Fibroblast of skin of back (primary cell): ENCODE results near the gene ANKRD28.
"Not testable (repeated sequence)": the region's sequence is repeated elsewhere in the genome, so short reads cannot be mapped to it uniquely, and the experiment has no call there.

ENCODE experiments used
- DNase-seq: peaks from one replicate; pipeline ENCODE4 v3.0.0-alpha.2; 2013

The ANKRD28 gene

DNA sequence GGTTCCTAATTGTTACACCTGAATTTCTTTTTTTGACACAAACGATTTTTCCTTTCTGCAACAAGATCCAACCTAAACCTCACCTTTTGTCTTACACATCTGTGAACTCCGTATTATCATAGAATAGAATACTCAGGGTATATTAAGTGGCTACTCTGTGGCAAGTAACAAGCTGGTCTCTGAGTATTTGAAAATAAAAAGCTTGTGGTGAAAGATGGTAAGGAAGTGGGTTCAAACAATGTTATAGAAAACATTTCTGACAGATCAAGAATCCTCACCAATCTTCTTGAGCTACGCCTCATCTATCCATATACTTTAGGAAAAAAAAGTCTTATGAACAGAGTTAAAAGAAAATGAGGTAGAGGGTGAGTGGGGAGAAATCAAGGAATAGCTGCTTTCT is 3.5 kb upstream of the ANKRD28 start:
- DNase-seq = no peak

DNA sequence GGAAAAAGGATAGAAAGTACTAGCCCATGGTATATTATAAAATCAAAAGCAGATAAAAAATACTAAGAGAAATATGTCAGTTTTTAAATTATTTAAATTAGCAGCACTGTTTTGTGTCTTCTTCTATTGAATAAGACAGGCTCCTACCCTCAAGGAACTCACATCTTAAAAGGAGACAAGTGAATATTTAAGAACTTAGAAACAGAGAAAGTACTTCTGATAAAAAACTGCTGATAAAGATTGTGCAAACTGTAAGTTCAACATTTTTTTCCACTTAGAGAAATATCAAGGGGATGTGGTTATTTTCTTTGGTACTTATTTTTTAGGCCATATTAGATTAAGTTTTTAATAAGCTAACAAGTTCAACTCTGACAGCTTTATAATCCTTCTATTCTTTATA is 3.0 kb upstream of the ANKRD28 start:
- DNase-seq = no peak

DNA sequence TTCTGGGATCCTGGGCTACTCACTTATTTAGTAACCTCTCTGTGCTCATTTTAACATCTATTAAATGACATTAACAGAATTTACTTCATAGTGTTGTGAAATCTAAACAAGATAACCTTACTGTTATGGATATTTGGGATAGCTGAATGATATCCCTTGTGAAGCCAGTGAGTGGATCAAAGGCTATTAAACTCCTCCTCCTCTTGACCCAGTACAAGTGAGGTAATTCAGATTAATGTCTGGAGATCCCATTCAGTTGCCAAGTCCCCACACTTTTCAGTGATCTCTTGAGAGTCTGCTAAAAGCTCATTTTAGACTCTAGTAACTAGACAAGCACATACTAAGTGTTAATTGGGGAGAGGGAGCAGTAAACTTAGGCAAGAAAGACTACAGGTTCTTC is 2.5 kb upstream of the ANKRD28 start:
- no peak for DNase-seq

DNA sequence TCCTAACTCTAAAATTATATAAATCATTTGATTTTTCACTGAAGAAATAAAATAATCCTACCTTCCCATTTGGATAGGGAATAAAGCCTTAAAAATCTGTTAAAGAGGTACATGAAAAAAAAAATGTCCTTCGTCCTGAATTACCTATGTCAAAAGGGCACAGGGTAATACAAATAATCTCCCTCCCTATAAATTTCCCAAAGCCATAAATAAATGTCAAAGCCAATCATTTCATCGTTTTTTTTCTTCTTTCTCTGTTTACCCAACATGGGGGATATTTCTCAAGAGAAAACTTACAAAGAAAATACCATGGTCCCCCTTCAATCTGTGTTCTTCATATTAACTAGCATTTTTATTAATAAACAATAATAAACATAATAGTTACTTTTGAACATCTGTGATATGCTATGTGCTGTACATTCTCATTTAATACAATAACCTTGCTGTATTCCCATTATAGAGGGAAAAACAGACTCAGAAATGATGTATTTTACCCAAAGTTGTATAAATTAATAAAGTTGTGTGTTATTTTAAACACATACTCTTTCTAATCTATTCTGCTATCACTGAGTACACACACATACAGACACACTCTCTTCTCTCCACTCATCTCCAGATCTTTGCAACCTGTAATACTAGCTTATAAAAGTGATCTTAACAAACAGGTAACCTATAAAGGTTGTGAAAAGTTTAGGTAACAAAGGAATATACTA is 910 bp upstream of the ANKRD28 start:
- DNase-seq = no peak

DNA sequence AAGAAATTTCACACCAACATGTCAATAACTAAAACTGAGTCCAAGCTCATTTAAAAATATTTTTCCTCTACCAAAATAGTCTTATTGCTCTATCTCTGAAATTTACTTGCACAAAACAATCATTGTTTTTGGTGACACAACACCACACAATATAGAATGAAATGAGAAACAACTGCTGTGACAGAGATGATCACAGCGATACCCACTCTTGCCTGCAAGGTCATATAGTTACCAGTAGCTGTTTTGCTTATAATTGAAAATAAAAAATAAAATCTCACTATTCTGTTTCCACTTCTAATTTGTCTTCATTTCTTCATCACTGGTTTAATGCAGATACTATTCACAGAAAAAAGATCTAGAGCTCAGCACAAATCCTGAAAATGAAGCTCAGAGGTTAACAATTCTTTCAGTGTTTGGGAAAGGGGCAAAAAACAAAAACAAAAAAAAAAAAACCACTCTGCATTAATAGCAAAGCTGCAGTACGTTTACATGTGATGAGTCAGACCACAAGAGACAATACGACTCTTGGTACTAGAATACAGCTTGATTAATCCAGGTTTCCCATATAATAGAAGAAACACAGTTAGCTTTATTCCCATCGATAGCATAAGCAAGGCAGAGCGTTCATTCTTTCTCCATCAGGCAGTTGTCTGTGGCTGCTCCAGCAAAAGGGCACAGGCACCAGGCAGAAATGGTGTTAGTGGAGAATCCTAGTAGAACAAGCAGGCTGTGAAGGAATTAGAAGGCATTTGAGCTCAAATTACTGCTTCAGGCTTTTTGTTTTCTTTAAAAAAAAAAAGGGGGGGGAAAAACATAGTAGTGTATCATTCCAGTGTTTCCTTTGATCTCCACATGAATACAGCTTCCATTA is 773 bp downstream of the ANKRD28 start:
- DNase-seq = peak; percentile 76

DNA sequence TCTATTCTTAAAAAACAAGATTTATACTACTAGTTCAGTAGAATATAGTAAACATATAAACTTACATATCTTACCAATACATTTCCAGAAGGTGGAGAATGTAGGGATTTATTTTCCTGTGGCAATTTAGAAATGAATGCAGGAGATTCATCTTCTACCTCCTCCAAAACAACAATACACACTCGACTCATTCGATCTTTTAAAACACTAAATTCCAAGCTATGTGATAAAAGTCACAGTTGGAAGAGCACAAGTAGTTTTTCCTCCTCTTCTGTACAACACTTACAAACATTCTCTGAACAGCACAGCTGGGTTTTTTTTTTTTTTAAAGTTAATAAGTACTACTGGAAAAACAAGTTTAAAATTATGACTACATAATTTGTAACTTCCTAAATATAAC is 1.4 kb downstream of the ANKRD28 start:
- DNase-seq = no peak

DNA sequence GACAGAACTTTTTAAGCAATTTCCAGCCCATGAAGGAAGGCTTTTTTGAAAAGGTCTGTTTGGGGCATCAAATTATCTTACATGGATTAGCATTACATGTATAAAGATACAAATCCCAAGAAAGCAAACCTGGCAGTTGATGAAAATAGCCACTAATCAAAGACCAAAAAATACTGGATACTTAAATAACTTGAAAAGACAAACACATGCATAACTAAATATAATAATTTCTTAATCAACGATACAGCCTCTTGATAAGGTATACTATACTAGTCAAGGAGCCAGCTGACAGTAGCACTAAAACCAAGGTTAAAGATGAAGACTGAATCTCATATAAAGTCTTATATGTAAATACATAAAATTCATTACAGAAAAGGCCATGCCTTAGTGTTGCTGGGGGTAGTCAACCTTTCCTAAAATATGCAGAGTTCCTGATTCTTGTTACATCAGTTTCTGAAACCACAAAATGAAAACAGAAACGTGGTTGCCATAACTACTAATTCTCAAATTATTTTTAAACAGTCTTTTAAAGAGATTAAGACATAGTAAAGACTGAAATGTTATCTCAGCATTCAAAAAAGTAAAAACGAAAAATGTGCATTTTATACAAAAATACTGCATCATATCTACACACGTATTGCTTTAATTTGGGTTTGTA is 2.0 kb downstream of the ANKRD28 start:
- DNase-seq = peak; percentile 72

DNA sequence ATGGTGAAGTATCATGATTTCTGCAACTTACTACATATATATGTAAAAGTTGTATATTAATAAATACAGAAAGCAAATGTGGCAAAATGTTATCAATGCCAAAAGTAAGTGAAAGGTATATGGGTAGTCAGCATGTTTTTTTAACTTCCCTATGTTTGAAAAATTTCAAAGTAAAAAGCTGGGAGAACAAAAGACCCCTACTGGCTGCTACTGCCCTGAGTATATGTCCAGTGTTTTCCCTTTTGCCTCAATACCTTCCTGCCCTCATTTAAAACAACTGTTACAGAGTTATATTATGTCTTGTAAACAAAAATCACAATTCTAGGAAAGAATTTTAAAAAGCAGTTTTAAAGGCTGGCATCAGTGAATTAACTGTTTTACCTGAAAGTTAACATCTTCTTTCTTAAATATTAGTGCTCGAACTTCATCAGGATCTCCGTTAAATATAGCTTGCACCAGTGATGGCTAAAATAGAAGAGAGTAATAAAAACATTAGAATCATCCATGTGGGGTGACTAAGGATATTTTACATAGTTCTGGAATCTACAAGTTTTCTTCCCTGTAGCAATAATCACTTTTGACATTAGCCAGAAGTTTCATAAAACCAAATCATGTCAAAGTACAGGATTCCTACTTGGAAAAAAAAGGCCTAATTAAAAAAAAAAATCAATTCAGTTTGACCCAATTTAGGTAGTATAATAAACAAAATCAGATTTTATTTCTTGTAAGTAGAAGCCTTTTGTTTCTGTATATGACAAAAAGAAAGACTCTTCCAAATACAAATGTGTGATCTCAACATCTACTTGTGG is 2.7 kb downstream of the ANKRD28 start:
- DNase-seq = peak; percentile 50

DNA sequence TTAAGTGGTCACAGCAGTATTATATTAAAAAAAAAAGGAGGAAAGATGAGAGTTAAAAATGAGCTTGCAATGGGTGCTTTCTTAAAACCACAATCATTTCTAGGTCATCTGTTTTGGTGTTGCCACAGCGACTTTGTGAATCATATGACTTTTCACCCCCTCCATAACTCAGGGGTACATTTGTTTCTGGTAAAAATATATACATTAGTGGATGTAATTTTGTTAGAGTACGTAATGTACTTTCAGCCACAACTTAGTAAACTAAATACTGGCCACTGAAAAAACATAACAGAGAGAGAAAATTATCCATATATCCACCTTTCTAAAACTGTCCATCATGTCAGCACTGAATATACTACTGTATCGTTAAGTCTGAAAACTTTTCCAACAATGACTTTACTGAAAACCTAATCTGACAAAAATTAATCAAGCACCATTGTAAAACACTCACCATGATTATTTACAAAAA is 3.4 kb downstream of the ANKRD28 start:
- DNase-seq = peak; percentile 68

DNA sequence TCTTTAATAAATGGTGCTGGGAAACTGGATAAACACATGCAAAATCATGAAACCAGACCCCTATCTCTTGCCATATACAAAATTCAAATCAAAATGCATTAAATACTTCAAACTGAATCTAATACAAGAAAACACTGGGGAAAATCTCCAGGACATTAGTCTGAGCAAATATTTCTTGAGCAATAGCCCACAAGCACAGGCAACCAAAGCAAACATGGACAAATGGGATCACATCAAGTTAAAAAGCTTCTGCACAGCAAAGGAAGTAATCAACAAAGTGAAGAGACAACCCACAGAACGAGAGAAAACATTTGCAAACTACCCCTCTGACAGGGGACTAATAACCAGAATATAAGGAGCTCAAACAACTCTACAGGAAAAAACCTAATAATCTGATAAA is 6.3 kb downstream of the ANKRD28 start:
- DNase-seq = no peak

DNA sequence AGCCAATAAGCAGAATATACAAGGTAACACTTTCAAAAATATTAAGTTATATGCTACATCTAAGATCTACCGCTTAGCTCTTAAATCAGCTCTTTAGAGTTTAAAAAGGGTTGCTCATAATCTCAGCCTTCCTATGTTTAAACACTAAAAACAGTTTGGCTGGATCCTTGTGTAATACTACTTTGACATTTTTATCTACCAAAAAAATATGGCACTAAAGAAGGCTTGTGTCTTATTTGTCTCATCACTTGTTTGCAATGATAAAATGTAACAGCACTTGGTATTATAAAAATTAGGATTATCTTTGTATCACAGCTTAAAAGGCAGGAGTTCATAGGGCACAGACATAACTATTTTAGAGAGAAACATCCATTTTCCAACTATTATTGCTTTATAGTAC is 9.8 kb downstream of the ANKRD28 start:
- no peak for DNase-seq

DNA sequence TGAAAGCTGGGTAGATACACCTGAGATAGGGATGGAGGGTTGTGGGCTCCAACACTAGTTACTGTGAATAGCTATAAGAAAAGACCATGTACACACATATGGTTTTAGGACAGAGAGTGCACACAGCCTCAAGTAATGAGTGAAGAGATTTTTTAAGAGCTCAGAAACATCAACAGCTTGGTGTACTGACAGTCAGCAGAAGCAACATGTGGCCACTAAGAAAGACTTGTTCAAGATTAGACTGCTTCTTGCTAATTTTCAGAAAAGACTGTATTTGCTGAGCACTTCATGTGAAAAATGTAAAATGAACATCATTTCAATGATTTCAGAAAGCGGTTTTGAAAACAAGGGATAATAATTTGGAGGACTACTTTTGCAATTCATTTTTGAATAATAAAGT is 10.3 kb downstream of the ANKRD28 start:
- DNase-seq = no peak

DNA sequence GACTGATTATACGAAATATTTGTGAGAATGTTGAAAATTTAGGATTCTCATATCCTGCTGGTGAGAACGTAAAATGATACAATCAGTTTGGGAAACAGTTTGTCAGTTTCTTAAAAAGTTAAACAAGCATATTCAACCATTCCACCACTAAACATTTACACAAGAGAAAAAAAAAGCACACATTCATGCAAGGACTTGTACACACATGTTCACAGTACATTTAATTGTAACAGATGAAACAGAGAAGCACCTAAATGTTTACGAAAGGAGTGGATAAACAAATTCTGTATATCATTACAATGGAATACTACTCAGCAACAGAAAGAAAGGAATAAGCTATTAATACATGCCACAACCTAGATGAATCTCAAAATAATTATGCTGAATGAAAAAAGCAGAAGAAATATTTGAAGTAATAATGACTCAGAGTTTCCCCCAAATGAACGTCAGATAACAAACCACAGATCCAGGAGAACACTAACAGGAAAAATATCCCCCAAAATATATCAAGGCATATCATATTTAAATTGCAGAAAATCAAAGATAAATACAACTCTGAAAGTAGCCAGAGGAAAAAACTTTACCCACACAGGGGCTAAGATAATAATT is 14.3 kb downstream of the ANKRD28 start:
- peak; percentile 85 for DNase-seq

DNA sequence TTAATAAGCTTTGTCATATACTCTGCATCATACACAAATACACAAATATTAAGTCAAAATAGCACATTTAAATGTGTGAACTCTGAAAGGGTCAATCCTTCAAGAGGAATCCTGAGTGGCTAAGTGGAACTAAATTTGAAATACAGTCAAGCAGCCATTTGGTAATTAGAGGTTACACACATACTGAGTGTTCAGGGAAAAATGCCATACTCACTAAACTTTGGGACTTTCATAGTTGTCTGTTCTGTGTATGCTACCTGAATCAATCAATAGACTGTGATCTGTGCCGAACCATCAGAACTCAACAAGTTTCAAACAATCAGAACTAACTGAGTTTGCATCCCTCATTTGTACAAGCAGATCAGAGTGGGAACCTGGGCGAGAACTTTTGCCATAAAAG is 15.3 kb downstream of the ANKRD28 start:
- DNase-seq = no peak

DNA sequence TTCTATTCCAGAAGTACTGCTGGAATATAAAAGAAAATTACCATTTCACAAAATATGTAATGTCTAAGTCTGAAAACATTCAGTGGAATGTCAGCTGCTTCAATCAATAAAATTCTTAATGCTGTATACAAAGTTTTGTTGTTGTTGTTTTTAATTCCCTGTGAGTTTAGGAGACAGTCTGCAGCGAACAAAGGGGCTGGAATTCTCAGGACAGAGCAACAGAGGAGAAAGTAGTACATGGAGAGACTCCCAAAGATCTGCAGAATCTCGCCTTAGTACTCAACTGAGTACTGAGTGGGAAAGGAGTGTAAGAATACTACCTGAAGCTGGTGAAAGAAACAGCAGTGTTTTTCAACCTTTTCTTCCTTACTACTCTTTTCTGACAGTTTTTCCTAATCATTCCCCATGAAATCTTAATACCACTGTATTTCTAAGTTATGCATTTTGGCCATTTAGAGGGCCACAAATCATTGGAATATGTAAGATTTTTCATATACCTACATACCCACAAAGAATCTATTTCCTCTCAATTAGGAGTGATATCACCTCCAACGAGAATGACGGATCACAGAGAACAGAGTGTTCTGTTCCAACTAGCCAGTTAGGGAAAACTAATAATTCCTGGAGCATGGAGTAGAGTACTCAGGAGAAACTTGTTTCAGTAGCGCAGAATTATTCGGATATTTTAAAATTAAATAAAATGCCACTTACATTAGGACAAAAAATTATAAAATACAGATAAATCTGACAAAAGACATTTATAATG is 16.0 kb downstream of the ANKRD28 start:
- no peak for DNase-seq

DNA sequence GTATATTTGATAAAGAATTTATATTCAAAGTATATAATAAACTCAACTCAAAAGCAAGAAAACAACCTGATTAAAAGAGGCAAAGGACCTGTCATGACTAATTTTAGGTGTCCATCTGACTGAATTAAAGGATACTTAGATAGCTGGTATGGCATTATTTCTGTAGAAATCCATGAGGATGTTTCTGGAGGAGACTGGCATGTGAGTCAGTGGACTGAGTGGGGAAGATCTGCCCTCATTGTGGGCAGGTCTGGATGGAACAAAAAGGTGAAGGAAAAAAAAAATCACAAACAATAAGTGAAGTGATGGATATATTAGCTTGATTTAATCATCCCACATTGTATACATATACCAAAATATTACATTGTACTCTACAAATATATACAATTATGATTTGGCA is 16.6 kb downstream of the ANKRD28 start:
- no peak for DNase-seq

DNA sequence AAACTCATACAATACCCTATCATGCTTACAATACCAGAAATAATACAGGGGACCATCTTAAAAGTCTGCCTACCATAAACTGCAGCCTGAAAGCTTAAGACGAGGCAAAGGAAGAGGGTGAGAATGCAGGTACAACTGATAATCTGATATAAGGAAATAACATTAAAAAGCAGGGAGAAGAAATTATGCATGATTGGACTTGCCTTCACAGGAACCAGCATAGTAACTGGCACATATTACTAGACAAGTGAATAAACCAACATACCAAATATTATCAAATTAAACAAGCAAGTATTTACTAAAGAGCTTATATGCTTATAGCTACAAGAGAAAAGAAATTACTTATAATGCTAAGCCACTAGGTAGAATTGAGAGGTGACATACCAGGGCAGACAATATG is 18.7 kb downstream of the ANKRD28 start:
- DNase-seq = no peak

DNA sequence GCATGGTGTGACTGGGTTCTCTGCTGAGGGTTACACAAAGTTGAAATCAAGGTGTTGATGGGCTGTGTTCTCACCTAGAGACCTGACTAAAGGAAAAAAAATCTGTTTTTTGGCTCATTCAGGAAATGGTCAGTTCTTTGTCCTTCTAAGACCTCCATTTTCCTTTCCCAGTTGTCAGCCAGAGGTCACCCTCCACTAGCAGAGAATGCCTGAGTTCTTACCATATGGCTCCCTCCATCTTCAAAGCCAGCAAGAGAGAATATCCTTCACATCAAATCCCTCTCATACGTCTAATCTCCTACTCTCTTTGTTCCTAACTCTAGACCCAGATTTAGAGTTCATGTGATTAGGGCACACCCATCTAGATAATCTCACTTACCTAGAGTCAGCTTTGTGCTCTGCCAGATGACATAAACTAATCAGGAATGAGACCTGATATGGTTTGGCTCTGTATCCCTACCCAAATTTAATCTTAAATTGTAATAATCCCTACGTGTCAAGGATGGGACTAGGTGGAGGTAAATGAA is 19.4 kb downstream of the ANKRD28 start:
- DNase-seq = no peak

DNA sequence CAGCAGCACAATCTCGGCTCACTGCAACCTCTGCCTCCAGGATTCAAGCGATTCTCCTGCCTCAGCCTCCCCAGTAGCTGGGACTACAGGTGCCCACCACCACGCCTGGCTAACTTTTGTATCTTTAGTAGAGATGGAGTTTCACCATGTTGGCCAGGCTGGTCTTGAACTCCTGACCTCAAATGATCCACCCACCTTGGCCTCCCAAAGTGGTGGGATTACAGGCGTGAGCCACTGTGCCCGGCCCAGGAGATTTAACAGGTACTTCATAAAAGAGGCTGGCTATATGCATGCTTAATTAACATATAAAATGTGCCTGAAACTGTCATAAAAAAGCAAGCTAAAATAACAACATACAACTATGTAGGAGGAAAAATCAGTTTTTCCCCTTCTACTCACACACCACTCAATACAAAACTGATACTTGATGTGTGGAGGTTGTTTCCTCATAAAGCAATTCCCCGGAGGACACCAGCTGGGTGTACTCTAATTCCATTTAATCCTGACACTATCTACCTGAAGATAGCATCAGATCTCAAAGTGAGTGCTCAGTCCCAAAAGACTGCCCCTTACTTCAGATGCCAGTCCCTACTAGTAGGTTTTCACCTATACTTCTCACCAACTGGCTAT is 22.7 kb downstream of the ANKRD28 start:
- not testable (repeated sequence) for DNase-seq

DNA sequence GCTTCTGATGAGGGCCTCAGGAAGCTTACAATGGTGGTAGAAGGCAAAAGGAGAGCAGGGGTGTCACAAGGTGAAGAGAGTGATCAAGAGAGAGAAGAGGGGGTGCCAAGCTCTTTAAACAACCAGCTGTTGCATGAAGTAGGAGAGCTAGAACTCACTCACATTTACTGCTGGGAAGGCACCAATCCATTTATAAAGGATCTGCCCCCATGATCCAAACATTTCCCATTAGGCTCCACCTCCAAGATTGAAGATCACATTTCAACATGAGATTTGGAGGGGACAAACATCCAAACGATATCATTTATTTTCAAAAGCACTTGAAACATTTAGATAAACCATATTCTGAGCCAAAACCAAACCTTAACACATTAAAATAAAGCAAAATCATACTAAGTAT is 26.3 kb downstream of the ANKRD28 start:
- DNase-seq = no peak
